Fibroblast of mammary gland (primary cell): ENCODE results near the gene PTPRK.
A peak's percentile ranks its signal among the peaks of the same experiment; 100 is the strongest.

Source experiments
- DNase-seq: peaks from one replicate; pipeline ENCODE4 v3.0.0-alpha.2; 2010; ENCODE audit warnings: low read depth
- H3K4me3 ChIP-seq: 2 replicates; pipeline ENCODE4 v1.5.1; 2011; ENCODE audit warnings: low read depth, mild to moderate bottlenecking, low read length, moderate library complexity; ENCODE audit not compliant: control insufficient read depth
- TF ChIP-seq, protein P1 (sequence below): conservative IDR thresholded peaks from 2 replicates; pipeline ENCODE4 v1.5.1; 2011; ENCODE audit warnings: low read depth, low read length, inconsistent platforms; ENCODE audit not compliant: control insufficient read depth, insufficient read depth

The PTPRK gene

GRCh38 chr6:128520436-128521281, at the start of gene PTPRK:
Gene PTPRK (minus strand): TSS chr6:128520599. CDS start chr6:128520358, 241 bp downstream.
- TF ChIP-seq, protein P1, sequence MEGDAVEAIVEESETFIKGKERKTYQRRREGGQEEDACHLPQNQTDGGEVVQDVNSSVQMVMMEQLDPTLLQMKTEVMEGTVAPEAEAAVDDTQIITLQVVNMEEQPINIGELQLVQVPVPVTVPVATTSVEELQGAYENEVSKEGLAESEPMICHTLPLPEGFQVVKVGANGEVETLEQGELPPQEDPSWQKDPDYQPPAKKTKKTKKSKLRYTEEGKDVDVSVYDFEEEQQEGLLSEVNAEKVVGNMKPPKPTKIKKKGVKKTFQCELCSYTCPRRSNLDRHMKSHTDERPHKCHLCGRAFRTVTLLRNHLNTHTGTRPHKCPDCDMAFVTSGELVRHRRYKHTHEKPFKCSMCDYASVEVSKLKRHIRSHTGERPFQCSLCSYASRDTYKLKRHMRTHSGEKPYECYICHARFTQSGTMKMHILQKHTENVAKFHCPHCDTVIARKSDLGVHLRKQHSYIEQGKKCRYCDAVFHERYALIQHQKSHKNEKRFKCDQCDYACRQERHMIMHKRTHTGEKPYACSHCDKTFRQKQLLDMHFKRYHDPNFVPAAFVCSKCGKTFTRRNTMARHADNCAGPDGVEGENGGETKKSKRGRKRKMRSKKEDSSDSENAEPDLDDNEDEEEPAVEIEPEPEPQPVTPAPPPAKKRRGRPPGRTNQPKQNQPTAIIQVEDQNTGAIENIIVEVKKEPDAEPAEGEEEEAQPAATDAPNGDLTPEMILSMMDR = no peak
- peak; percentile 86 for DNase-seq
- peak within 1 kb of the TSS; percentile 88 for H3K4me3 ChIP-seq

DNA sequence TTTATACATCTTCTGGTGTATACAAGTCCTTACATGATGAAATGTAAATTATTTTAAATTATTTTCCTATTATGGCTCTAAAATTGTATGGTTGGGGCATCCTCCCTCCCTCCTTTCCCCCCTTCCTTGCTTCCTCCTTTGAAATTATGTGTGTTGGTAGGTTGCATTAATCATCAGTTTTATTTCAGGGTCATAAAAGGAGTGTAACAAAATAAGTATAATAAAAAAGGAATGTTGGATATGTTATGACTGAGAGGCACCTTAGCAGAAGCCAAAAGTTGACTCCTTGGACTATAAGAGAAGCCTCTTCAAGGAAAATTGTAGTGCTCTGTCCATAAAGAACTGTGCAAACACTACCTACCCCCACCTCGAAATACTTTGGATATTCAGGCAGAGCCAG, 46.6 kb upstream of the PTPRK start:
- no peak overlapping the region for H3K4me3 ChIP-seq
- peak; percentile 6 for DNase-seq
- TF ChIP-seq, protein P1 = no peak

DNA sequence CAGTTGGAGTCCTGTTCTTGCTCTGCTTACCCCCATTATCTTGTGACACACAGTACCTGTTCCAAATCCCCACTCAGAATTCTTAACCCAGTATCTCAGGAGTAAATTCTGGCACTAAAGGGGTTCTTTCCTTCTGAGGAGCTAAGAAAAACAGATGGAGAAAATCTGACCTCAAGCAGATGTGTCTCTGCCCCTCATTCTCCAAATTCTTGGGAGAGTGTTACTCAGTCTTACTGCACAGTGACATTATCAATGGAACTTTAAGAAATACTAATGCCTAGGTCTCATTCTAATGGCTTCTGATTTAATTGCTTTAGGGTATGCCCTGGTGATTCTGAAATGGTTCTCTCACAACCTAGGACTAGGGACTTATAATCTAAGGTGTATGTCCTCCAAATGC, 40.6 kb upstream of the PTPRK start:
- DNase-seq = no peak
- TF ChIP-seq, protein P1 = no peak
- H3K4me3 ChIP-seq = no peak overlapping the region

- TF ChIP-seq, protein P1 = no peak
- DNase-seq = no peak
- no peak overlapping the region for H3K4me3 ChIP-seq
These were observed 38.5 kb upstream of the PTPRK start for GRCh38 chr6:128558924-128559323.

GRCh38 chr6:128558021-128558420, 37.6 kb upstream of the PTPRK start:
- DNase-seq = no peak
- TF ChIP-seq, protein P1 = no peak
- H3K4me3 ChIP-seq = no peak overlapping the region

GRCh38 chr6:128557081-128557480, 36.7 kb upstream of the PTPRK start:
- DNase-seq = no peak

More at GRCh38 chr6:128557081-128557480, 36.7 kb upstream of the PTPRK start:
- TF ChIP-seq, protein P1 = no peak
- H3K4me3 ChIP-seq = no peak overlapping the region
